Stimulated activated memory B cell treated with anti-CD40 and anti-IgM and Interleukin-4, amounts not matched to agents 10 μg/mL and 1 μg/mL and 100 μg/mL, for 72 hours (primary cell): Measurements from ENCODE around the gene RAB1B.
A peak's percentile ranks its signal among the peaks of the same experiment; 100 is the strongest.

ENCODE experiments used
- ATAC-seq: fragments of 150-1000 bp; cut with Tn5 transposase; 2 replicates; pipeline ENCODE4 v1.10.0; 2021
- H3K27ac Mint-ChIP-seq: one replicate; pipeline ENCODE4 v1.8.0; 2022; ENCODE audit warnings: mild to moderate bottlenecking, mixed read lengths
- H3K27me3 Mint-ChIP-seq: one replicate; pipeline ENCODE4 v1.8.0; 2022; ENCODE audit warnings: mixed read lengths
- H3K36me3 Mint-ChIP-seq: one replicate; pipeline ENCODE4 v1.8.0; 2022; ENCODE audit warnings: mixed read lengths
- H3K4me1 Mint-ChIP-seq: one replicate; pipeline ENCODE4 v1.8.0; 2022; ENCODE audit warnings: mixed read lengths
- H3K4me3 Mint-ChIP-seq: one replicate; pipeline ENCODE4 v1.8.0; 2022; ENCODE audit warnings: mild to moderate bottlenecking, moderate library complexity, mixed read lengths
- H3K9me3 Mint-ChIP-seq: one replicate; pipeline ENCODE4 v1.8.0; 2022; ENCODE audit warnings: mixed read lengths

RAB1B gene

GRCh38 chr11:66231561-66231960, 36.9 kb upstream of the RAB1B start:
- H3K9me3 Mint-ChIP-seq: no peaks in the 10 kb centered on the region
- no peak for ATAC-seq
- no peak overlapping the region for H3K27ac Mint-ChIP-seq
- no peaks in the 10 kb centered on the region for H3K27me3 Mint-ChIP-seq
- H3K4me3 Mint-ChIP-seq: no peak overlapping the region
- H3K36me3 Mint-ChIP-seq: peaks cover 69% of the 10 kb centered on the region
- no peaks in the 10 kb centered on the region for H3K4me1 Mint-ChIP-seq

- Mint-ChIP-seq H3K36me3 (peaks cover 68% of the 10 kb centered on the region), H3K9me3 (no peaks in the 10 kb centered on the region), H3K27ac (no peak overlapping the region), H3K4me1 (no peaks in the 10 kb centered on the region), H3K27me3 (no peaks in the 10 kb centered on the region), H3K4me3 (no peak overlapping the region)
- no peak for ATAC-seq
These were observed 35.7 kb upstream of the RAB1B start for GRCh38 chr11:66232769-66233168.

- H3K4me1 Mint-ChIP-seq: no peaks in the 10 kb centered on the region
- no peak overlapping the region for H3K4me3 Mint-ChIP-seq
- no peaks in the 10 kb centered on the region for H3K9me3 Mint-ChIP-seq
- H3K27ac Mint-ChIP-seq: no peak overlapping the region
- H3K27me3 Mint-ChIP-seq: no peaks in the 10 kb centered on the region
- no peak for ATAC-seq
- peaks cover 63% of the 10 kb centered on the region for H3K36me3 Mint-ChIP-seq
These were observed 35.1 kb upstream of the RAB1B start for GRCh38 chr11:66233301-66233700.

- H3K4me1 Mint-ChIP-seq: no peaks in the 10 kb centered on the region
- ATAC-seq: no peak
- no peak overlapping the region for H3K27ac Mint-ChIP-seq
- H3K27me3 Mint-ChIP-seq: no peaks in the 10 kb centered on the region
- H3K36me3 Mint-ChIP-seq: peaks cover 58% of the 10 kb centered on the region
- H3K9me3 Mint-ChIP-seq: no peaks in the 10 kb centered on the region
- no peak overlapping the region for H3K4me3 Mint-ChIP-seq
These were observed 33.3 kb upstream of the RAB1B start for GRCh38 chr11:66235141-66235540.

- ATAC-seq: no peak
- Mint-ChIP-seq H3K4me1 (no peaks in the 10 kb centered on the region), H3K36me3 (peaks cover 66% of the 10 kb centered on the region), H3K9me3 (no peaks in the 10 kb centered on the region), H3K27ac (peak overlapping the region; percentile 17), H3K27me3 (no peaks in the 10 kb centered on the region), H3K4me3 (no peak overlapping the region)
These were observed 30.6 kb upstream of the RAB1B start for GRCh38 chr11:66237867-66238266.

- Mint-ChIP-seq H3K27me3 (no peaks in the 10 kb centered on the region), H3K9me3 (no peaks in the 10 kb centered on the region), H3K4me3 (no peak overlapping the region), H3K27ac (no peak overlapping the region), H3K36me3 (peaks cover 63% of the 10 kb centered on the region), H3K4me1 (no peaks in the 10 kb centered on the region)
- ATAC-seq: no peak
These were observed 29.5 kb upstream of the RAB1B start for GRCh38 chr11:66238786-66239413.

- Mint-ChIP-seq H3K4me1 (no peaks in the 10 kb centered on the region), H3K27ac (peak overlapping the region; percentile 35), H3K9me3 (no peaks in the 10 kb centered on the region), H3K4me3 (no peak overlapping the region), H3K36me3 (peaks cover 63% of the 10 kb centered on the region), H3K27me3 (no peaks in the 10 kb centered on the region)
- no peak for ATAC-seq
These were observed 28.9 kb upstream of the RAB1B start for GRCh38 chr11:66239511-66239910.

GRCh38 chr11:66239998-66240780, 28.2 kb upstream of the RAB1B start:
- H3K36me3 Mint-ChIP-seq: peaks cover 60% of the 10 kb centered on the region
- no peaks in the 10 kb centered on the region for H3K27me3 Mint-ChIP-seq
- no peak overlapping the region for H3K4me3 Mint-ChIP-seq
- no peaks in the 10 kb centered on the region for H3K4me1 Mint-ChIP-seq
- ATAC-seq: no peak
- peak overlapping the region; percentile 35 for H3K27ac Mint-ChIP-seq
- no peaks in the 10 kb centered on the region for H3K9me3 Mint-ChIP-seq

- Mint-ChIP-seq H3K27me3 (no peaks in the 10 kb centered on the region), H3K27ac (peak overlapping the region; percentile 35), H3K36me3 (peaks cover 55% of the 10 kb centered on the region), H3K4me1 (no peaks in the 10 kb centered on the region), H3K9me3 (no peaks in the 10 kb centered on the region), H3K4me3 (no peak overlapping the region)
- no peak for ATAC-seq
These were observed 27.7 kb upstream of the RAB1B start for GRCh38 chr11:66240781-66241136.

GRCh38 chr11:66242095-66242765, 26.2 kb upstream of the RAB1B start:
- Mint-ChIP-seq H3K4me1 (no peaks in the 10 kb centered on the region), H3K27ac (peak overlapping the region; percentile 35), H3K9me3 (no peaks in the 10 kb centered on the region), H3K36me3 (peaks cover 58% of the 10 kb centered on the region), H3K27me3 (no peaks in the 10 kb centered on the region), H3K4me3 (no peak overlapping the region)
- no peak for ATAC-seq

GRCh38 chr11:66243782-66244535, 24.5 kb upstream of the RAB1B start:
- no peak overlapping the region for H3K4me3 Mint-ChIP-seq

GRCh38 chr11:66247295-66247694, 21.1 kb upstream of the RAB1B start:
- peaks cover 5% of the 10 kb centered on the region for H3K4me1 Mint-ChIP-seq

More at GRCh38 chr11:66243782-66244535, 24.5 kb upstream of the RAB1B start:
- H3K36me3 Mint-ChIP-seq: peaks cover 60% of the 10 kb centered on the region
- H3K9me3 Mint-ChIP-seq: no peaks in the 10 kb centered on the region
- peak; percentile 28 for ATAC-seq
- H3K27me3 Mint-ChIP-seq: no peaks in the 10 kb centered on the region
- H3K4me1 Mint-ChIP-seq: peaks cover 5% of the 10 kb centered on the region
- H3K27ac Mint-ChIP-seq: peak overlapping the region; percentile 62

GRCh38 chr11:66247801-66248200, 20.6 kb upstream of the RAB1B start:
- peaks cover 39% of the 10 kb centered on the region for H3K36me3 Mint-ChIP-seq

More at GRCh38 chr11:66247295-66247694, 21.1 kb upstream of the RAB1B start:
- ATAC-seq: no peak
- Mint-ChIP-seq H3K27me3 (no peaks in the 10 kb centered on the region), H3K9me3 (no peaks in the 10 kb centered on the region), H3K27ac (peak overlapping the region; percentile 38), H3K36me3 (peaks cover 43% of the 10 kb centered on the region), H3K4me3 (no peak overlapping the region)

GRCh38 chr11:66248903-66249302, 19.5 kb upstream of the RAB1B start:
- no peak for ATAC-seq
- H3K27ac Mint-ChIP-seq: no peak overlapping the region
- H3K27me3 Mint-ChIP-seq: no peaks in the 10 kb centered on the region
- peaks cover 12% of the 10 kb centered on the region for H3K4me1 Mint-ChIP-seq
- H3K9me3 Mint-ChIP-seq: no peaks in the 10 kb centered on the region
- no peak overlapping the region for H3K4me3 Mint-ChIP-seq
- peaks cover 38% of the 10 kb centered on the region for H3K36me3 Mint-ChIP-seq

More at GRCh38 chr11:66247801-66248200, 20.6 kb upstream of the RAB1B start:
- Mint-ChIP-seq H3K9me3 (no peaks in the 10 kb centered on the region), H3K4me1 (peaks cover 5% of the 10 kb centered on the region), H3K27me3 (no peaks in the 10 kb centered on the region), H3K27ac (peak overlapping the region; percentile 38), H3K4me3 (no peak overlapping the region)
- ATAC-seq: no peak

- Mint-ChIP-seq H3K4me3 (no peak overlapping the region), H3K9me3 (no peaks in the 10 kb centered on the region), H3K27me3 (no peaks in the 10 kb centered on the region), H3K27ac (no peak overlapping the region), H3K36me3 (peaks cover 22% of the 10 kb centered on the region), H3K4me1 (peaks cover 21% of the 10 kb centered on the region)
- no peak for ATAC-seq
These were observed 16.6 kb upstream of the RAB1B start for GRCh38 chr11:66251809-66252208.
